ENCODE measurements around the gene GPC6.

GRCh38 chr13:93550236-93550635 is 323.6 kb downstream of the GPC6 start:
- TF ChIP-seq, protein P1, sequence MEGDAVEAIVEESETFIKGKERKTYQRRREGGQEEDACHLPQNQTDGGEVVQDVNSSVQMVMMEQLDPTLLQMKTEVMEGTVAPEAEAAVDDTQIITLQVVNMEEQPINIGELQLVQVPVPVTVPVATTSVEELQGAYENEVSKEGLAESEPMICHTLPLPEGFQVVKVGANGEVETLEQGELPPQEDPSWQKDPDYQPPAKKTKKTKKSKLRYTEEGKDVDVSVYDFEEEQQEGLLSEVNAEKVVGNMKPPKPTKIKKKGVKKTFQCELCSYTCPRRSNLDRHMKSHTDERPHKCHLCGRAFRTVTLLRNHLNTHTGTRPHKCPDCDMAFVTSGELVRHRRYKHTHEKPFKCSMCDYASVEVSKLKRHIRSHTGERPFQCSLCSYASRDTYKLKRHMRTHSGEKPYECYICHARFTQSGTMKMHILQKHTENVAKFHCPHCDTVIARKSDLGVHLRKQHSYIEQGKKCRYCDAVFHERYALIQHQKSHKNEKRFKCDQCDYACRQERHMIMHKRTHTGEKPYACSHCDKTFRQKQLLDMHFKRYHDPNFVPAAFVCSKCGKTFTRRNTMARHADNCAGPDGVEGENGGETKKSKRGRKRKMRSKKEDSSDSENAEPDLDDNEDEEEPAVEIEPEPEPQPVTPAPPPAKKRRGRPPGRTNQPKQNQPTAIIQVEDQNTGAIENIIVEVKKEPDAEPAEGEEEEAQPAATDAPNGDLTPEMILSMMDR (IDR thresholded peaks at IDR 0.05; ENCODE audit: insufficient read depth, low read depth, low read length), result no peak
- no peak for TF ChIP-seq EZH2 (IDR thresholded peaks at IDR 0.05; ENCODE audit: insufficient read depth, low read length)

Measured in astrocyte (in vitro differentiated cells and primary cell).